Measurements from ENCODE around the gene SERGEF.

Gene SERGEF

GRCh38 chr11:17790453-17790852 lies 222.4 kb downstream of the SERGEF start:
- no peak for DNase-seq (ENCODE audit: low read depth in 1 of 2, low spot score in 1 of 2)

- DNase-seq (ENCODE audit: low read depth in 1 of 2, low spot score in 1 of 2) = no peak
Observed at GRCh38 chr11:17788084-17788483, 224.8 kb downstream of the SERGEF start.

- no peak for DNase-seq (ENCODE audit: low read depth in 1 of 2, low spot score in 1 of 2)
Observed at GRCh38 chr11:17786824-17787525, 225.9 kb downstream of the SERGEF start.

- no peak for DNase-seq (ENCODE audit: low read depth in 1 of 2, low spot score in 1 of 2)
Observed at GRCh38 chr11:17783878-17784277, 229.0 kb downstream of the SERGEF start.

- DNase-seq (ENCODE audit: low read depth in 1 of 2, low spot score in 1 of 2) = no peak
Observed at GRCh38 chr11:17782603-17783337, 230.1 kb downstream of the SERGEF start.

GRCh38 chr11:17782145-17782544 lies 230.7 kb downstream of the SERGEF start:
- no peak for DNase-seq (ENCODE audit: low read depth in 1 of 2, low spot score in 1 of 2)

- no peak for DNase-seq (ENCODE audit: low read depth in 1 of 2, low spot score in 1 of 2)
Observed at GRCh38 chr11:17781626-17782025, 231.2 kb downstream of the SERGEF start.

GRCh38 chr11:17781221-17781620 lies 231.6 kb downstream of the SERGEF start:
- no peak for DNase-seq (ENCODE audit: low read depth in 1 of 2, low spot score in 1 of 2)

- DNase-seq (ENCODE audit: low read depth in 1 of 2, low spot score in 1 of 2) = no peak
Observed at GRCh38 chr11:17780668-17781067, 232.2 kb downstream of the SERGEF start.

GRCh38 chr11:17779861-17780594 lies 232.8 kb downstream of the SERGEF start:
- DNase-seq (ENCODE audit: low read depth in 1 of 2, low spot score in 1 of 2) = no peak

GRCh38 chr11:17778956-17779860 lies 233.6 kb downstream of the SERGEF start:
- DNase-seq (ENCODE audit: low read depth in 1 of 2, low spot score in 1 of 2) = no peak

- no peak for DNase-seq (ENCODE audit: low read depth in 1 of 2, low spot score in 1 of 2)
Observed at GRCh38 chr11:17778352-17778751, 234.5 kb downstream of the SERGEF start.

- DNase-seq (ENCODE audit: low read depth in 1 of 2, low spot score in 1 of 2) = no peak
Observed at GRCh38 chr11:17777738-17778091, 235.1 kb downstream of the SERGEF start.

- DNase-seq (ENCODE audit: low read depth in 1 of 2, low spot score in 1 of 2) = no peak
Observed at GRCh38 chr11:17777086-17777737, 235.6 kb downstream of the SERGEF start.

GRCh38 chr11:17776212-17776875 lies 236.5 kb downstream of the SERGEF start:
- DNase-seq (ENCODE audit: low read depth in 1 of 2, low spot score in 1 of 2) = no peak

GRCh38 chr11:17775507-17776211 lies 237.2 kb downstream of the SERGEF start:
- no peak for DNase-seq (ENCODE audit: low read depth in 1 of 2, low spot score in 1 of 2)

GRCh38 chr11:17775035-17775348 lies 237.9 kb downstream of the SERGEF start:
- DNase-seq (ENCODE audit: low read depth in 1 of 2, low spot score in 1 of 2) = no peak

GRCh38 chr11:17774232-17775034 lies 238.4 kb downstream of the SERGEF start:
- DNase-seq (ENCODE audit: low read depth in 1 of 2, low spot score in 1 of 2) = no peak

GRCh38 chr11:17773674-17774073 lies 239.2 kb downstream of the SERGEF start:
- DNase-seq (ENCODE audit: low read depth in 1 of 2, low spot score in 1 of 2) = no peak
